ENCODE results near the gene ENPEP. TPM values are rescaled to one million over a fixed set of nuclear protein-coding genes. Genes with fewer than 3 reads are reported as not detected.

The ENPEP gene
- total and polyA plus RNA-seq, 2 experiments from 2014 or later = 3.7 to 8.7 TPM

GRCh38 chr4:110480031-110480549, 4.1 kb downstream of the ENPEP start:
- no peaks in the 10 kb centered on the region for H3K79me2 ChIP-seq
- WGBS (ENCODE audit: low lambda C conversion rate, missing lambda C conversion rate) = 80% methylated on average over 8 of the region's 8 CpGs
- H3K9me2 ChIP-seq (replicated peaks; ENCODE audit: insufficient read depth) = no peaks in the 10 kb centered on the region
- H3K4me1 ChIP-seq (ENCODE audit: insufficient read depth) = peaks cover 11% of the 10 kb centered on the region
- H4K20me1 ChIP-seq (ENCODE audit: insufficient read depth, poor library complexity, severe bottlenecking) = no peaks in the 10 kb centered on the region
- no peaks in the 10 kb centered on the region for H3K9me3 ChIP-seq (ENCODE audit: low read depth)
- TF ChIP-seq CTCF (IDR thresholded peaks at IDR 0.05; ENCODE audit: poor library complexity) (peak; percentile 17), EZH2 (IDR thresholded peaks at IDR 0.05; ENCODE audit: borderline replicate concordance) (no peak), EZH2phosphoT487 (IDR thresholded peaks at IDR 0.05; ENCODE audit: low read depth, severe bottlenecking, unreplicated experiment) (no peak)
- H3K27me3 ChIP-seq = no peaks in the 10 kb centered on the region
- no peak overlapping the region for H3K4me2 ChIP-seq
- no peak overlapping the region for H3K4me3 ChIP-seq
- no peaks in the 10 kb centered on the region for H3K36me3 ChIP-seq (replicated peaks; ENCODE audit: insufficient read depth, low read depth)
- H2AFZ ChIP-seq = no peak overlapping the region
- H3K27ac ChIP-seq = no peak overlapping the region
- DNase-seq (ENCODE audit: low spot score) = peak; percentile 19

GRCh38 chr4:110480746-110481271, 4.9 kb downstream of the ENPEP start:
- no peaks in the 10 kb centered on the region for H3K9me3 ChIP-seq (ENCODE audit: low read depth)
- H4K20me1 ChIP-seq (ENCODE audit: insufficient read depth, poor library complexity, severe bottlenecking) = no peaks in the 10 kb centered on the region
- H2AFZ ChIP-seq = no peak overlapping the region
- H3K79me2 ChIP-seq = no peaks in the 10 kb centered on the region
- H3K4me1 ChIP-seq (ENCODE audit: insufficient read depth) = peaks cover 8% of the 10 kb centered on the region
- WGBS (ENCODE audit: low lambda C conversion rate, missing lambda C conversion rate) = 87% methylated on average over 6 of the region's 6 CpGs
- H3K4me3 ChIP-seq = no peak overlapping the region
- no peaks in the 10 kb centered on the region for H3K27me3 ChIP-seq
- H3K9me2 ChIP-seq (replicated peaks; ENCODE audit: insufficient read depth) = no peaks in the 10 kb centered on the region
- DNase-seq (ENCODE audit: low spot score) = no peak
- H3K4me2 ChIP-seq = no peak overlapping the region
- TF ChIP-seq EZH2 (IDR thresholded peaks at IDR 0.05; ENCODE audit: borderline replicate concordance) (no peak), CTCF (IDR thresholded peaks at IDR 0.05; ENCODE audit: poor library complexity) (no peak), EZH2phosphoT487 (IDR thresholded peaks at IDR 0.05; ENCODE audit: low read depth, severe bottlenecking, unreplicated experiment) (no peak)
- H3K27ac ChIP-seq = no peak overlapping the region
- no peaks in the 10 kb centered on the region for H3K36me3 ChIP-seq (replicated peaks; ENCODE audit: insufficient read depth, low read depth)

- no peaks in the 10 kb centered on the region for H4K20me1 ChIP-seq (ENCODE audit: insufficient read depth, poor library complexity, severe bottlenecking)
- peaks cover 31% of the 10 kb centered on the region for H3K4me1 ChIP-seq (ENCODE audit: insufficient read depth)
- no peak overlapping the region for H2AFZ ChIP-seq
- no peak overlapping the region for H3K4me3 ChIP-seq
- WGBS (ENCODE audit: low lambda C conversion rate, missing lambda C conversion rate) = 87% methylated on average over 5 of the region's 5 CpGs
- TF ChIP-seq EZH2phosphoT487 (IDR thresholded peaks at IDR 0.05; ENCODE audit: low read depth, severe bottlenecking, unreplicated experiment) = no peak
- TF ChIP-seq CTCF (IDR thresholded peaks at IDR 0.05; ENCODE audit: poor library complexity) = no peak
- no peak for TF ChIP-seq EZH2 (IDR thresholded peaks at IDR 0.05; ENCODE audit: borderline replicate concordance)
- DNase-seq (ENCODE audit: low spot score) = no peak
- H3K9me2 ChIP-seq (replicated peaks; ENCODE audit: insufficient read depth) = no peaks in the 10 kb centered on the region
- no peak overlapping the region for H3K27ac ChIP-seq
- no peaks in the 10 kb centered on the region for H3K27me3 ChIP-seq
- H3K36me3 ChIP-seq (replicated peaks; ENCODE audit: insufficient read depth, low read depth) = no peaks in the 10 kb centered on the region
- H3K4me2 ChIP-seq = no peak overlapping the region
- H3K9me3 ChIP-seq (ENCODE audit: low read depth) = no peaks in the 10 kb centered on the region
- no peaks in the 10 kb centered on the region for H3K79me2 ChIP-seq
Observed at GRCh38 chr4:110483516-110483915, 7.6 kb downstream of the ENPEP start.

All from hepatocyte (in vitro differentiated cells).